ENCODE measurements around the gene TTC16.
A peak's percentile ranks its signal among the peaks of the same experiment; 100 is the strongest.

The TTC16 gene

GRCh38 chr9:127697575-127697974 is 18.3 kb upstream of the TTC16 start:
- no peak for DNase-seq (ENCODE audit: low read depth)

- DNase-seq (ENCODE audit: low read depth), result no peak
These were observed 17.5 kb upstream of the TTC16 start for GRCh38 chr9:127698386-127698785.

- peak; percentile 83 for DNase-seq (ENCODE audit: low read depth)
These were observed 16.8 kb upstream of the TTC16 start for GRCh38 chr9:127698985-127699670.

GRCh38 chr9:127700140-127700539 is 15.7 kb upstream of the TTC16 start:
- DNase-seq (ENCODE audit: low read depth), result no peak

DNA sequence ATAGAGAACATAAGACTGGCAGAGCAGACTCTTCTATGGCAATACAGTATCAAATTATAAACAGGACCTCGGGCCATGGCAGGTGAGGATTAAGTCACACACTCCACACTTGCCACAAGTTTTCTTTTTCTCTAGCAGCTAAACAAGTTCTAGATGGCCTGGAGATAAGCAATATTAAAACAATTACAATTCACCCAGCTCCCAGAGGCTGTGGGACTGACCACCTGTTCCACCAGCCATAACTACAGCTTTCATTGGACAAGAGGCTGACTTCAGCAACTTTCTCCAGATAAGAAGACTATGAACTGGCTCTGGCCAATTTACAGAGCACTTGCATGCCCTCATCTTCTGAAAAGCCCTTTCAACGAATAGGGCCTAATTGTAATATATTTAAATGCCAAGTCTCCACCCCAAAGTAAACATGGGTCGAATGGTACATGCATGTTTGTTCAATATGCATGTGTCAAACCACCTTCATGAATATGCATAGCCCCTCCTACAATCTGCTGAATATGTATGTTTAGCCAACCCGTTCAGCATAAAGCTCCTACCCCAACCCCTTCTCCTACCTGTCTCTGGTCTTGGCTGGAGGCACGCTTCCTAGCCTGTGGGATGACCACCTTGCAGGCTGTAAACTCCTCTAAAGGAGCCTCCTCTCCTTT is 15.2 kb upstream of the TTC16 start:
- DNase-seq (ENCODE audit: low read depth), result no peak

GRCh38 chr9:127703289-127703946 is 12.5 kb upstream of the TTC16 start:
- no peak for DNase-seq (ENCODE audit: low read depth)

- DNase-seq (ENCODE audit: low read depth), result no peak
These were observed 10.1 kb upstream of the TTC16 start for GRCh38 chr9:127705577-127706379.

DNA sequence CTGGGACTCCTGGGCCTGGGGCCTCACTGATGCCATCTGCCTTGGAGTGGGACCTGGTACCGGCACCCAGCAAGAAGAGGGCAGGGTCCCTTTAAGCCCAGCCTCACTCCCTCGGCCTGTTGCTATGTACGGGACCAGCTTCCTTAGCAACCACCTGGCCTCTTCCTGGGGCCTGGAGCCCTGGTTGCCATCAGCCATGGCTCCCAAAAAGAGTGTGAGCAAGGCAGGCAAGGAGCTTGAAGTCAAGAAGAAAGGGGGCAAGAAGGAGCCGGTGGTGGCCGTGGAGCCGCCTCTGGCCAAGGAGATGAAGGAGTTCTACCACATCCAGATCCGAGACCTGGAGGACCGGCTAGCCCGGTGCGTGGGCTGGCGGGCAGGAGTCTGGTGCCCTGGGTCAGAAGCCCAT is 9.0 kb upstream of the TTC16 start, which contains the start of gene CFAP157:
Gene CFAP157 (plus strand): TSS at position 153 of the 406 bp plus-strand sequence. CDS start 44 bp downstream, at position 197.
- DNase-seq (ENCODE audit: low read depth), result no peak

DNA sequence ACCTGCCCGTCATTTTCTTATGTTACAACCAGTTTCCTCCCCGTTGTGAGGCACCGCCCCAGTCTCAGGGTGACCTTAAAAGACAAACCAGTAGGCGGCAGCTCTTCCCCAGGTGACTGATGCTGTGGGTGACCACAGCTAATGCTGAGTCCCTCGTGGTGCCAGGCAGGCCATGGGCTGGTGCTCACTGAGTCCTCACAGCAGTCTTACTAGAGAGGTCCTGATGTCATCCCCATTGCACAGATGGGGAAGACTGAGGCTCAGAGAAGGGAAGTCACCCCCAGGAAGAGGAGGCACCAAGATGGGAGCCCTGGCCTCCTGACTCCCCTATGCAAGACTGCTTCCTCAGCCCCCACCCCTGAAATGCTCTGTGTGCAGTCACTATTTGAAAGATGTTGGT is 8.1 kb upstream of the TTC16 start:
- DNase-seq (ENCODE audit: low read depth), result peak; percentile 37

GRCh38 chr9:127708952-127709587 is 6.8 kb upstream of the TTC16 start:
- no peak for DNase-seq (ENCODE audit: low read depth)

- DNase-seq (ENCODE audit: low read depth), result no peak
These were observed 5.6 kb upstream of the TTC16 start for GRCh38 chr9:127710204-127710783.

GRCh38 chr9:127711226-127711701 is 4.6 kb upstream of the TTC16 start:
- no peak for DNase-seq (ENCODE audit: low read depth)

GRCh38 chr9:127711831-127712274 is 4.0 kb upstream of the TTC16 start:
- DNase-seq (ENCODE audit: low read depth), result no peak

GRCh38 chr9:127712371-127712770 is 3.5 kb upstream of the TTC16 start:
- DNase-seq (ENCODE audit: low read depth), result no peak

DNA sequence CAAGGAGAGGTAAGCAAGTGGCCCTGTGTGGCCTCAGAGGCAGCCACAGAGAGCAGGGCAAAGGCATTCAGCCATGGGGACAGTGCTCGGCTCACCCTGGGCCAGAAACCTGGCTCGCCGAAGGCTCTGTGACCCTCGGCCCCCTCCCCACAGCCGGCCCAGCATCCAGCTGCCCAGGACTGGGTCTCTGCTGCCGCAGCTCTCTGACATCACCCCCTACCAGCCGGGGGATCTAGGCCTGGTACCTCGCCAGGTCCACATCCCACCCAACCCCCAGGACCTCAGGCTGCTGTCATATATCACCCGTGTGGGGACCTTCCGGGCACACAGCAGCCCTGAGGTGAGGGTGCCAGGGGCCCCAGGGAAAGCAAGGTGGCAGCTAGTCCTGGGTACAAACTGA is 3.0 kb upstream of the TTC16 start:
- no peak for DNase-seq (ENCODE audit: low read depth)

DNA sequence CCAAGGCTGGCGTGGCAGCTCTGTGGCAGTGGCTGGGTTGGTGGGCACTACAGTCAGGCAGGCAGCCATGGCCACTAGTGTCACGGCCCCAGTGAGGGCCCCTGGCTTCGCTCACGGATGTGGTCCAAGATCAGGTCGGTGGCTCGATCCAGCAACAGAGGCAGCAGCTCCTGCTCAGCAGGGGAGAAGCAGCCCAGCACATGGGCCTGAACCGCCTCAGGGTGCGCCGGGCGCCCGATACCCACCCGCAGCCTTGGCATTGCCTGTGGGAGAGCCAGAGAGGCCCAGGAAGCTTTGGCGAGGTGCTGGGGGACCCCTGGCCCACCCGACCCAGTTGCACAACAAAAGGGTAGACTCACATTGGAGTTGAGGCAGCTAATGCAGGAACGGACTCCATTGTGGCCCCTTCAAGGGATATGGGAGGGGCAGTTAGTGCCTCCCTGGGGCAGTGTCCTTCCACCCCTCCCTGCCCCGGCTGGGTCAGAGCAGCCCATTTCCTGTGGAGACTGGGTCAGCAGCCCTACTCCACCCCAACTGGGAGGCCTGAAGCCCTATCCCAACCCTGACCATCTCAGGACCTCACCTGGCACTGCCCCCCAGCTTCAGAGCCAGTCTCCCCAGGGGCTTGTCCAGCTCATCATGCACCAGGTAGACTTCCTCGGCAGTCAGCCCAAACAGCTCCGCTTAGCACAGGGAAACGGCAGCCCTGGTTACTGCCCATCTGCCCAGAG is 1.7 kb upstream of the TTC16 start:
- DNase-seq (ENCODE audit: low read depth), result no peak

DNA sequence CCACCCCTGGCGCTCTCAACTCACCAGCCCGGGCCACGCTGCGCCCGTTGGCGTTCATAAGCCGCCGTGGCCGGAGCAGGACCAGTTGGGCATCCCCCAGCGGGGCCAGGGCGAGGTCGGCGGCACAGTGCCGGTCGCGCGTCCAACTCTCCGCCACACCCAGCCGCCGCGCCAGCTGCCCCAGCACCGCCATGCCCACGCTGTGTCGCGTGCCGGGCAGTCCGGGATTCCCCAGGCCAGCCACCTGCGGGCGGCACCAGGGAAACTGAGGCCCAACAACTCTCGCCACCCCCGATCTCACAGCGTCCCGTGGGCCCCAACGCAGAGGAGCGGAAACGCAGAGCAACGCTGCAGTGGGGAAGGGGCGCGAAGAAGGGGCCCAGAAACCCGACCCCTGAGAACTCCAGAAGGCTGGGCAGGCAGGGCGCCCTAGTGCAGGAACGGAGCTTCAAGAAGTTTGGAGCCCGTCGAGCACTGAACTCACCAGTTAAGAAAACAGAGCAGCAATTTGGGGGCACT is 869 bp upstream of the TTC16 start:
- DNase-seq (ENCODE audit: low read depth), result no peak

DNA sequence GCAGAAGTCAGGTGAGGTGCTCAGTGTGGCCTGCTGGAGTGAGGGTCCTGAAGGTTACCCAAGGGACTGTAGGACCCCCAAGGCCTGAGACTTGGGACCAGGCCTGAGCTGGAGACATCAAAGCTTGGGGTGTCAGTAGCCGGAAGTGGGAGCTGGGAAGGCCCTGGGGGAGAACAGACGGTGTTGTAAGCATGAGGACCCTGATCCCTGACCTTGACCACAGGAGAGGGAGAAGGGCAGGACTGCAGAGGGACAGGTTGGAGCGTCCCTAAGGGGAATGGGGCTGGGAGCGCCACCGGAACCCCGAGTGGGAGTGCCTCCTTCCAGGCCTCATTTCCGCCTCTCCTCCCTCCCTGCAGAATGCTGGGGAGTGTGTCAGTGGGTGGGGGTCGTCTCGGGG is 533 bp downstream of the TTC16 start:
- DNase-seq (ENCODE audit: low read depth), result no peak

- DNase-seq (ENCODE audit: low read depth), result no peak
These were observed 1.9 kb downstream of the TTC16 start for GRCh38 chr9:127717766-127718165.

Measured in activated T-cell treated with anti-CD3 and anti-CD28 coated beads for 48 hours (primary cell).